OCI-LY7 (cell line): Measurements from ENCODE around the gene SNCB. TPM values are rescaled to one million over a fixed set of nuclear protein-coding genes. Genes with fewer than 3 reads are reported as not detected.

Source experiments
- BruUV-seq: library from RNA; stranded (reverse); fragments of 400-500 nt; replicated peaks from 2 replicates; lab custom pipeline; 2021; lab: Mats Ljungman, UMichigan
- CTCF ChIA-PET: fragments of 300-600 bp; sonication (Branson Sonifier 250); formaldehyde crosslinking; loops from one replicate; lab custom pipeline; 2022; ENCODE audit warnings: antibody characterized with exemption; ENCODE audit not compliant: unreplicated experiment; lab: Charles Lee
- POLR2A ChIA-PET: fragments of 300-600 bp; sonication (Branson Sonifier 250); formaldehyde crosslinking; loops from one replicate; lab custom pipeline; 2022; ENCODE audit warnings: antibody characterized with exemption; lab: Charles Lee
- DNase-seq: peaks from one replicate; pipeline ENCODE4 v3.0.0-alpha.2; 2015; ENCODE audit warnings: low spot score
- H2AFZ ChIP-seq: fragments of 200-600 bp; sonication (generic), shearing (Covaris generic); 2 replicates; pipeline ENCODE4 v1.6.1; 2014; ENCODE audit warnings: mild to moderate bottlenecking, antibody characterized with exemption, low read length, moderate library complexity
- H3K27ac ChIP-seq: fragments of 200-600 bp; sonication (generic); 2 replicates; pipeline ENCODE4 v1.5.1; 2014; ENCODE audit warnings: mixed run types, low read depth, mild to moderate bottlenecking, moderate library complexity, low read length, inconsistent platforms; ENCODE audit not compliant: poor library complexity, severe bottlenecking
- H3K36me3 ChIP-seq: fragments of 200-600 bp; sonication (generic); 2 replicates; pipeline ENCODE4 v1.6.1; 2014; ENCODE audit warnings: mild to moderate bottlenecking, antibody characterized with exemption, low read length, moderate library complexity, mixed read lengths; ENCODE audit not compliant: insufficient read depth
- H3K4me1 ChIP-seq: fragments of 200-600 bp; sonication (generic); 2 replicates; pipeline ENCODE4 v1.5.1; 2014; ENCODE audit warnings: mild to moderate bottlenecking, low read length; ENCODE audit not compliant: insufficient read depth, poor library complexity, severe bottlenecking
- H3K4me2 ChIP-seq: fragments of 200-600 bp; sonication (generic); 2 replicates; pipeline ENCODE4 v1.6.1; 2014; ENCODE audit warnings: mild to moderate bottlenecking, low read length
- H3K4me3 ChIP-seq: fragments of 200-600 bp; sonication (generic); 2 replicates; pipeline ENCODE4 v1.5.1; 2014; ENCODE audit warnings: mild to moderate bottlenecking, low read depth, low read length; ENCODE audit not compliant: poor library complexity, severe bottlenecking
- H3K79me2 ChIP-seq: fragments of 200-600 bp; sonication (generic); 2 replicates; pipeline ENCODE4 v1.6.1; 2016; ENCODE audit warnings: low read depth, mild to moderate bottlenecking, low read length, moderate library complexity, mixed read lengths; ENCODE audit not compliant: insufficient read depth
- H3K9me2 ChIP-seq: fragments of 200-600 bp; sonication (generic); 2 replicates; pipeline ENCODE4 v1.6.1; 2016; ENCODE audit warnings: mild to moderate bottlenecking, low read length, mixed read lengths; ENCODE audit not compliant: insufficient read depth
- H3K9me3 ChIP-seq: fragments of 200-600 bp; sonication (generic); 2 replicates; pipeline ENCODE4 v1.6.1; 2014; ENCODE audit warnings: mild to moderate bottlenecking, mixed run types, low read length, mixed read lengths
- H4K20me1 ChIP-seq: fragments of 200-600 bp; sonication (generic); 2 replicates; pipeline ENCODE4 v1.6.1; 2014; ENCODE audit warnings: mild to moderate bottlenecking, antibody characterized with exemption, low read length, moderate library complexity, mixed read lengths; ENCODE audit not compliant: insufficient read depth
- EZH2phosphoT487 ChIP-seq: fragments of 200-600 bp; sonication (generic); IDR thresholded peaks from 2 replicates; pipeline ENCODE4 v1.6.1; 2018; ENCODE audit warnings: low read depth, borderline replicate concordance, mild to moderate bottlenecking, mixed run types, antibody characterized with exemption, low read length, moderate library complexity, mixed read lengths
- intact Hi-C: fragments of 100-400 bp; cut with micrococcal nuclease; formaldehyde crosslinking; loops from one replicate; pipeline ENCODE4 v1.10.0; 2022; ENCODE audit not compliant: unreplicated experiment
- total RNA-seq, 2 experiments: library from RNA; depleted of rRNA in 1 of 2; stranded (reverse); fragments of >200 nt in 1 of 2; shearing (Covaris generic) in 1 of 2; gene quantifications; 2 replicates each; pipeline ENCODE4 v1.2.3, GENCODE V29; 2014 to 2022
- TF ChIP-seq, protein P1 (sequence below): fragments of 200-600 bp; sonication (generic); conservative IDR thresholded peaks from 2 replicates; pipeline ENCODE4 v1.5.1; 2014; ENCODE audit warnings: mild to moderate bottlenecking, antibody characterized with exemption, low read length, moderate library complexity, mixed read lengths

Gene SNCB
- total RNA-seq, 2 experiments from 2014 or later, result 0.50 to 3.5 TPM

DNA sequence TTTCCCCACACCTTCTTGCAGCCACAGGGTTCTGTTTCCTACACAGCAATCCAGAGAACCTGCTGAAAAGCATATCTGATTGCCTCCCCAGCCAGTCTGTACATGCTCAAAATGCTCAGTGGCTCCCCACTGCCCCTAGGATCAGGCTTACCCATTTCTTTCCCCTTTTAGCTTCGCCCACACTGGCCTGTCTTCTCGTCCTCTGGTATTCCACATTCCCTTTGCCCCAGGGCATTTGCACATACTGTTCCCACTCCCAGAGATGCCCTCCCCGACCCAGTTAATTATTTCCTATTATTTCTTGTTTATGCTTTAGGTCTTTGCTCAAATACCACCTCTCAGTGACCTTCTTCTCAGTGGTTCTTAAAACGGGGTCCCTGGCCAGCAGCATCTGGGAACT lies 10.3 kb upstream of the SNCB start:
- H3K36me3 ChIP-seq, result no peaks in the 10 kb centered on the region
- no peaks in the 10 kb centered on the region for H3K4me1 ChIP-seq
- intact Hi-C loops, result no loop called here
- no peak overlapping the region for H3K27ac ChIP-seq
- no peak overlapping the region for H3K4me2 ChIP-seq
- no peak overlapping the region for H3K4me3 ChIP-seq
- no peaks in the 10 kb centered on the region for H3K79me2 ChIP-seq
- H2AFZ ChIP-seq, result no peak overlapping the region
- no peaks in the 10 kb centered on the region for H4K20me1 ChIP-seq
- ChIA-PET POLR2A (interaction anchor here (1.2 kb wide), 1 partner anchor 10 kb away, joined by 7 read pairs; the partner anchor contains the start of genes EIF4E1B and SNCB), CTCF (no interaction called here)
- no peaks in the 10 kb centered on the region for H3K9me3 ChIP-seq
- TF ChIP-seq, protein P1, sequence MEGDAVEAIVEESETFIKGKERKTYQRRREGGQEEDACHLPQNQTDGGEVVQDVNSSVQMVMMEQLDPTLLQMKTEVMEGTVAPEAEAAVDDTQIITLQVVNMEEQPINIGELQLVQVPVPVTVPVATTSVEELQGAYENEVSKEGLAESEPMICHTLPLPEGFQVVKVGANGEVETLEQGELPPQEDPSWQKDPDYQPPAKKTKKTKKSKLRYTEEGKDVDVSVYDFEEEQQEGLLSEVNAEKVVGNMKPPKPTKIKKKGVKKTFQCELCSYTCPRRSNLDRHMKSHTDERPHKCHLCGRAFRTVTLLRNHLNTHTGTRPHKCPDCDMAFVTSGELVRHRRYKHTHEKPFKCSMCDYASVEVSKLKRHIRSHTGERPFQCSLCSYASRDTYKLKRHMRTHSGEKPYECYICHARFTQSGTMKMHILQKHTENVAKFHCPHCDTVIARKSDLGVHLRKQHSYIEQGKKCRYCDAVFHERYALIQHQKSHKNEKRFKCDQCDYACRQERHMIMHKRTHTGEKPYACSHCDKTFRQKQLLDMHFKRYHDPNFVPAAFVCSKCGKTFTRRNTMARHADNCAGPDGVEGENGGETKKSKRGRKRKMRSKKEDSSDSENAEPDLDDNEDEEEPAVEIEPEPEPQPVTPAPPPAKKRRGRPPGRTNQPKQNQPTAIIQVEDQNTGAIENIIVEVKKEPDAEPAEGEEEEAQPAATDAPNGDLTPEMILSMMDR, result no peak
- TF ChIP-seq EZH2phosphoT487, result no peak
- no peak for DNase-seq
- no TSS peak for BruUV-seq
- no peaks in the 10 kb centered on the region for H3K9me2 ChIP-seq

DNA sequence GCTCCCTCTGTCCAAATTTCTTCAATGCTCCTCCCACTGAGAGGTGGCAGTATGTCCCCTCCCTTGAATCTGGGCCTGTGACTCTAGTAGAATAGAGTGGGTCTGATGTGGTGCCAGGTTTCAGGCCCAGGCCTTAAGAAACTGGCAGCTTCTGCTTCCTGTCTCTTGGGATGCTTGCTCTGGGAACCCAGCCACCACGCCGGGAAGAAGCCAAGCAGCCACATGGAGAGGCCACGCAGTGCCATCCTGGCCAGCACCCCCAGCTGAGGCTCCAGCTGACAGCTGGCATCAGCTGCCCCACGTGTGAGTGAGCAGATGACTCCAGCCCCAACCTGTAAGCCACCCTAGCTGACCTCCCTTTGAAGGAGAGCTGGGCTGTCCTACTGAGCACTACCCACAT lies 9.6 kb upstream of the SNCB start:
- BruUV-seq, result no TSS peak
- H3K27ac ChIP-seq, result no peak overlapping the region
- H3K79me2 ChIP-seq, result no peaks in the 10 kb centered on the region
- no peaks in the 10 kb centered on the region for H3K36me3 ChIP-seq
- ChIA-PET CTCF (no interaction called here), POLR2A (interaction anchor here (1.2 kb wide), 1 partner anchor 10 kb away, joined by 7 read pairs; the partner anchor contains the start of genes EIF4E1B and SNCB)
- H3K4me2 ChIP-seq, result no peak overlapping the region
- peaks cover 5% of the 10 kb centered on the region for H3K4me1 ChIP-seq
- H3K9me2 ChIP-seq, result no peaks in the 10 kb centered on the region
- H2AFZ ChIP-seq, result no peak overlapping the region
- H3K4me3 ChIP-seq, result no peak overlapping the region
- H3K9me3 ChIP-seq, result no peaks in the 10 kb centered on the region
- intact Hi-C loops, result no loop called here
- H4K20me1 ChIP-seq, result no peaks in the 10 kb centered on the region
- TF ChIP-seq, protein P1, result no peak
- no peak for TF ChIP-seq EZH2phosphoT487
- DNase-seq, result no peak

DNA sequence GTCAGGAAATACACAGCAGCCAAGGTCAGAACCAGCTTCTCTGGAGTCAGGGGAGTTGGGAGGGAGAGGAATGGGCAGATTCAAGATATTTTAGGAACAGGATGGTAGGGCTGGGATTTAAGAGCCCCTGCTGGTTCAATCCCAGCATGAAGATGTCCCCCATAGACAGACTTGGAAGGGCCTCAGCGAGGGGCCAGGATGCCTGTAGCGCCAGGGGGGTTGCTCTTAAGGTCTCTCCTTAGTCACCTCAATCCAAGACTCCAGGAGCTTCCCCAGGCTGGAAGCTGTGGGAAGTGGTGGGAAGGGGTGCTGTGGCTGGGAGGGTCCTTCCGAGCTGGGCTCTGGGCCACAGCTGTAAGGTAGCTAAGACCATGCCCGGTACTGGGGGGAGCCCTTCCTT lies 8.9 kb upstream of the SNCB start:
- no peak overlapping the region for H3K4me3 ChIP-seq
- H3K36me3 ChIP-seq, result no peaks in the 10 kb centered on the region
- H2AFZ ChIP-seq, result no peak overlapping the region
- H3K4me1 ChIP-seq, result peaks cover 12% of the 10 kb centered on the region
- no peaks in the 10 kb centered on the region for H4K20me1 ChIP-seq
- H3K27ac ChIP-seq, result no peak overlapping the region
- H3K4me2 ChIP-seq, result no peak overlapping the region
- no peaks in the 10 kb centered on the region for H3K9me2 ChIP-seq
- no peaks in the 10 kb centered on the region for H3K9me3 ChIP-seq
- TF ChIP-seq, protein P1, result no peak
- TF ChIP-seq EZH2phosphoT487, result no peak
- CTCF ChIA-PET, result no interaction called here
- intact Hi-C loops, result no loop called here
- DNase-seq, result no peak
- BruUV-seq, result no TSS peak
- H3K79me2 ChIP-seq, result no peaks in the 10 kb centered on the region; the same call in 1 of the 2 replicates
- POLR2A ChIA-PET, result interaction anchor here (1.2 kb wide), 1 partner anchor 9 kb away, joined by 7 read pairs; the partner anchor contains the start of genes EIF4E1B and SNCB
